Thyroid gland (tissue), 4 donors: ENCODE measurements around the gene SOD1. TPM values are rescaled to one million over a fixed set of nuclear protein-coding genes. Genes with fewer than 3 reads are reported as not detected.

ENCODE experiments used
- DNase-seq, 2 donors: peaks; one replicate each; pipeline ENCODE4 v3.0.0-alpha.2; 2019
- H3K27ac ChIP-seq, 3 donors: fragments of 200-600 bp; sonication (generic); 1 replicate in 2 of 3; 2 replicates in 1 of 3; pipeline ENCODE4 v1.5.1; 2016 to 2019; ENCODE audit warnings: mild to moderate bottlenecking in 1 of 3, moderate library complexity in 1 of 3
- H3K27me3 ChIP-seq: fragments of 200-600 bp; sonication (generic); one replicate; pipeline ENCODE4 v1.5.1; 2019
- H3K36me3 ChIP-seq, 2 donors: fragments of 200-600 bp; sonication (generic); one replicate each; pipeline ENCODE4 v1.5.1; 2016 to 2019
- H3K4me1 ChIP-seq, 2 donors: fragments of 200-600 bp; sonication (generic); one replicate each; pipeline ENCODE4 v1.5.1; 2017 to 2019
- H3K4me3 ChIP-seq, 3 donors: fragments of 200-600 bp; sonication (generic); replicated peaks in 1 of 3; 1 replicate in 2 of 3; 2 replicates in 1 of 3; pipeline ENCODE4 v1.5.1; 2016; ENCODE audit warnings: mild to moderate bottlenecking in 1 of 3
- H3K9me3 ChIP-seq: fragments of 200-600 bp; sonication (generic); one replicate; pipeline ENCODE4 v1.5.1; 2017
- CTCF ChIP-seq, 6 experiments: fragments of 200-600 bp in 3 of 6; fragments of 450-650 bp in 3 of 6; sonication (generic) in 3 of 6; IDR thresholded peaks; one replicate each; pipeline ENCODE4 v1.5.1; 2016 to 2019; ENCODE audit warnings: antibody characterized with exemption in 6 of 6, mild to moderate bottlenecking in 2 of 6, inconsistent platforms in 1 of 6, moderate library complexity in 1 of 6
- POLR2A ChIP-seq, 2 donors: fragments of 450-650 bp; IDR thresholded peaks; one replicate each; pipeline ENCODE4 v1.6.1; 2017; ENCODE audit warnings: antibody characterized with exemption in 2 of 2, mild to moderate bottlenecking in 2 of 2, moderate library complexity in 1 of 2
- WGBS, 2 donors: methylation state at CpG; one replicate each; pipeline ENCODE4 v1.1.5; 2017; 5-methylcytosine and 5-hydroxymethylcytosine counted together
- intact Hi-C: fragments of 100-400 bp; cut with DNase I; formaldehyde crosslinking; loops from one replicate; pipeline ENCODE4 v1.15.1; 2023
- total RNA-seq, 4 donors: library from RNA; depleted of rRNA; stranded (reverse); fragments of >200 nt; gene quantifications; one replicate each; pipeline ENCODE4 v1.2.3, GENCODE V29; 2016

Gene SOD1
- total RNA-seq, 4 donors from 2014 or later = 147 to 331 (median 261) TPM

DNA sequence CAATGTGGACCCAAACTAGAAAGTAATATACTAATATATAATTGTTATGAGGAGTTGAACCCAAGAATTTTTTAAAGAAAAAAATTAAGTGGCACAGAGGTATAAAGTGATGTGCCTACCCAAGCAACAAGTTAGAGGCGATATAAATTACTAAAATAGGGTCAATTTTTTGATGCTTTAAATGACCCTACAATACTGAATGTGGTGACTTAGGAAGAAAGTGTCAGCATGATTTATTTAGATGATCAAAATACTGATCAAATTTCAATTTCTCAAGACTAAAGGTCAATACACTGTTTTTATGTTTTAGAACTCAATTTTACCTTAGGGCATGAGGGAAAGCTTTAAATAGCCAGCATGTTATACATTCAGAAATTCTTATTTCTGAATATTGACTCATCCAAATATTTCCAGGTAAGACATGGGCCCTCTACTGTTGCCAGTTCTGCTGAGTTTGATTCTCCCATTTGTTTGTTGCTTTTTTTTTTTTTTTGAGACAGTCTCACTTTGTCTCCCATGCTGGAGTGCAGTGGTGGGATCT is 52.3 kb downstream of the SOD1 start:
- Histone ChIP-seq H3K9me3 (no peaks in the 10 kb centered on the region), H3K4me1 (peaks cover 14 to 18% of the 10 kb centered on the region in 2 donors), H3K4me3 (no peak overlapping the region), H3K27ac (no peak overlapping the region), H3K36me3 (no peaks in the 10 kb centered on the region), H3K27me3 (no peaks in the 10 kb centered on the region)
- 98% methylated on average over 1 of the region's 1 CpG for WGBS, 2 donors
- TF ChIP-seq CTCF (IDR thresholded peaks at IDR 0.05) (no peak), POLR2A (IDR thresholded peaks at IDR 0.05) (no peak)
- no peak for DNase-seq
- intact Hi-C loops = no loop called here

DNA sequence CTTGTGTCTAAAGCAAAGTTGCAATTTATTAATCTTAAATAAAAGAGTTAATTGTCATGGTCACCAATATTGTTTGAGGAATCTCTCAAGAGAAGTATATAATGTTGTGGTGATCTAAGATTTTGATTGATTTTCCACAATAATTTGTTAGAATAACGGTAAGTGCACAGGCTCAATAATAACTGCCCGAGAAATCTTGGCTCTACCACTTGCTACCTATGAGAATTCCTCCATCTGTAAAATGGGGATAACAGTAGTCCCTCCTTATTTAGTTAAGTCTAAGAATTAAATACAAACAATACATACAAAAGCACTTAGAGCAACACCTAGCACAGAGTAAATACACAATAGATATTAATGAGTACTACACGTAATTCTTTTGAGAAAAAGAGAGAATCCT is 53.6 kb downstream of the SOD1 start:
- Histone ChIP-seq H3K4me1 (peaks cover 14% of the 10 kb centered on the region in 2 donors), H3K27me3 (no peaks in the 10 kb centered on the region), H3K36me3 (no peaks in the 10 kb centered on the region), H3K9me3 (no peaks in the 10 kb centered on the region), H3K4me3 (no peak overlapping the region), H3K27ac (no peak overlapping the region)
- intact Hi-C loops = no loop called here
- DNase-seq = no peak
- 59 to 62% methylated on average over 3 of the region's 3 CpGs for WGBS, 2 donors
- TF ChIP-seq CTCF (IDR thresholded peaks at IDR 0.05) = no peak
- no peak for TF ChIP-seq POLR2A (IDR thresholded peaks at IDR 0.05)

DNA sequence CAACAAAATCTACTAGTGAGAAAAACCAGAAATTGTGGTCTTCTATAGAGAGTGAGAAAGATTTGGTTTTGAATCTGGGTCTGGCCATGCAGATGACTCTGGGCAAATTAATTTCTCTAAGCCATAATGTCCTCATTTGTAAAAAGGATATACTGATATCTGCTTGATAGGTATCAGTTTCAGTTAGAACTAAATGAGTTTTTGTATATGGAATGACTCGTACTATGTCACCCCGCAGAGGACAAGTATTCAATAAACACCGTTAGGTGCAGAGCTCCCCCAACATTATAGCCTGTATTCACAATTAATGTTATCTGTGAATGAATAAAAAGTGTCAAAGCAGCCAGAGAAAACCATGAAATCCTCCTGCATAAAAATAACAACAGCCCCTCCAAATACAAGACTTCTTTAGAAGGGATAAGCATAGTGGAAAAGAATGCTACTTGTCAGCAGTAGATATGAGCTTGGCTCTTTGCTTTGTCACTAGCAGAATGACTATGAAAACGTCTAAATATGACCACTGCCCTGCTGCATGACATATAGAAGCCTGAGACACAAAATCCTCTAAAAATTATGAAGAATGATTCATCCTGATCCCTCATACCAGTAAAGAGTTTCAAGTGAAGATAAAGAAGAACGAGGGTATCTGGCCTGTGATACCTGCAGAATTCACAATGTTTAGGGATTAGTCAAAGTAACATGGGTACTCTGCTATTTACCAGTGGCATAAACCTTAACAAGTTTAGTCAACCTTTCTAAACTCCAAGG is 54.7 kb downstream of the SOD1 start:
- no peak overlapping the region for H3K27ac ChIP-seq
- DNase-seq = no peak
- whole genome bisulfite sequencing, 2 donors = 79% methylated on average over 5 of the region's 5 CpGs
- peaks cover 9 to 14% of the 10 kb centered on the region in 2 donors for H3K4me1 ChIP-seq
- no peaks in the 10 kb centered on the region for H3K9me3 ChIP-seq
- no peaks in the 10 kb centered on the region for H3K27me3 ChIP-seq
- intact Hi-C loops = no loop called here
- no peak overlapping the region for H3K4me3 ChIP-seq
- TF ChIP-seq CTCF (IDR thresholded peaks at IDR 0.05) (no peak), POLR2A (IDR thresholded peaks at IDR 0.05) (no peak)
- no peaks in the 10 kb centered on the region for H3K36me3 ChIP-seq

DNA sequence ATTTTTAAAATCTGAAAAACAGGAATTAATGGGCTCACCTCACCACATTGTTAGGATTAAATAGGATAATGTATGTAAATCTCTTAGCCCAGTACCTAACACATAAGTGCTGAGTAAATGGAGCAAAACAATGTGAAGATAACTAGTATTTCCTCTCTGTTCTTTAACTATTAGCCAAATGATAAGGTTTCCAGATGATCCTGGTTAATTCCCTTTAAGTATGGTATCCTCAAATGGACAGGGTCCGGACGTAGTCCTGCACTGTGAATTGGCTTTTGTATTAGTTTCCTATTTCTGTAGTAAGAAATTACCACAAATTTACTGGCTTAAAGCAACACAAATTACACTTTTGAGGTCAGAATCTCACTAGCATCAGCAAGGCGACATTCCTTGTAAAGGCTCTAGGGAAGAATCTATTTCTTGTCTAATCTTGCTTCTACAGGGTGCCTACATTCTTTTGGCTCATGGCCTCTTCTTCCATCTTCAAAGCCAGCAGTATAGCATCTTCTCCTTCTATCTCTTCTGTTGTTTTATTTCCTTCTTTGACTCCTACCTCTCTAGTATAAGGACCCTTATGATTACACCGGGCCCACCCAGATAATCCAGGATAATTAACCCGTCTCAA is 55.4 kb downstream of the SOD1 start:
- H3K36me3 ChIP-seq = no peaks in the 10 kb centered on the region
- TF ChIP-seq POLR2A (IDR thresholded peaks at IDR 0.05) = no peak
- TF ChIP-seq CTCF (IDR thresholded peaks at IDR 0.05) = no peak
- no peak overlapping the region for H3K27ac ChIP-seq
- no peak for DNase-seq
- H3K9me3 ChIP-seq = no peaks in the 10 kb centered on the region
- H3K4me3 ChIP-seq = no peak overlapping the region
- H3K27me3 ChIP-seq = no peaks in the 10 kb centered on the region
- intact Hi-C loops = no loop called here
- 89 to 91% methylated on average over 5 of the region's 5 CpGs for WGBS, 2 donors
- peaks cover 10 to 14% of the 10 kb centered on the region in 2 donors for H3K4me1 ChIP-seq

DNA sequence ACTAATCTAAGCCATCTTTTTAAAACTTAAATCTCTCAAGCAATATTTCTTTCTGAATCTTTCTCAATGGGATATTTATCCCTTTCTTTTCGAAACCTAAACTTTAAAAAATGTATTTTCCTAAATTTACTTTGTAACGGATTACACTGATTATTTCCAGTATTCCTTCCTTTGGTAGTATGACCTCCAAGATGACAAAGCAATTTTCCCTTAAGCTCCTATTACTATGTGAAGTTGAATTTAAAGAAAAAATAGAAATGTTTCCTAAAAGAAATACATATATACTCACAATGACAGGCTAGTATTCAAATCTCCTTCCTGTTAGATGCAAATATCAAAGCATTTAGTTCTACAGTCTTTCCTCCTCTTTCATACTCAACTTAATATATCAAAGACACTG is 56.6 kb downstream of the SOD1 start:
- WGBS, 2 donors = 86 to 88% methylated on average over 2 of the region's 2 CpGs
- Histone ChIP-seq H3K36me3 (no peaks in the 10 kb centered on the region), H3K4me1 (peaks cover 15 to 17% of the 10 kb centered on the region in 2 donors), H3K4me3 (no peak overlapping the region), H3K27ac (no peak overlapping the region), H3K9me3 (no peaks in the 10 kb centered on the region), H3K27me3 (no peaks in the 10 kb centered on the region)
- TF ChIP-seq CTCF (IDR thresholded peaks at IDR 0.05) (no peak), POLR2A (IDR thresholded peaks at IDR 0.05) (no peak)
- intact Hi-C loops = no loop called here
- no peak for DNase-seq
